ENCODE data around the gene CCT4.
"Not testable (repeated sequence)": the region's sequence is repeated elsewhere in the genome, so short reads cannot be mapped to it uniquely, and the experiment has no call there.

The CCT4 gene, protein sequence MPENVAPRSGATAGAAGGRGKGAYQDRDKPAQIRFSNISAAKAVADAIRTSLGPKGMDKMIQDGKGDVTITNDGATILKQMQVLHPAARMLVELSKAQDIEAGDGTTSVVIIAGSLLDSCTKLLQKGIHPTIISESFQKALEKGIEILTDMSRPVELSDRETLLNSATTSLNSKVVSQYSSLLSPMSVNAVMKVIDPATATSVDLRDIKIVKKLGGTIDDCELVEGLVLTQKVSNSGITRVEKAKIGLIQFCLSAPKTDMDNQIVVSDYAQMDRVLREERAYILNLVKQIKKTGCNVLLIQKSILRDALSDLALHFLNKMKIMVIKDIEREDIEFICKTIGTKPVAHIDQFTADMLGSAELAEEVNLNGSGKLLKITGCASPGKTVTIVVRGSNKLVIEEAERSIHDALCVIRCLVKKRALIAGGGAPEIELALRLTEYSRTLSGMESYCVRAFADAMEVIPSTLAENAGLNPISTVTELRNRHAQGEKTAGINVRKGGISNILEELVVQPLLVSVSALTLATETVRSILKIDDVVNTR

DNA sequence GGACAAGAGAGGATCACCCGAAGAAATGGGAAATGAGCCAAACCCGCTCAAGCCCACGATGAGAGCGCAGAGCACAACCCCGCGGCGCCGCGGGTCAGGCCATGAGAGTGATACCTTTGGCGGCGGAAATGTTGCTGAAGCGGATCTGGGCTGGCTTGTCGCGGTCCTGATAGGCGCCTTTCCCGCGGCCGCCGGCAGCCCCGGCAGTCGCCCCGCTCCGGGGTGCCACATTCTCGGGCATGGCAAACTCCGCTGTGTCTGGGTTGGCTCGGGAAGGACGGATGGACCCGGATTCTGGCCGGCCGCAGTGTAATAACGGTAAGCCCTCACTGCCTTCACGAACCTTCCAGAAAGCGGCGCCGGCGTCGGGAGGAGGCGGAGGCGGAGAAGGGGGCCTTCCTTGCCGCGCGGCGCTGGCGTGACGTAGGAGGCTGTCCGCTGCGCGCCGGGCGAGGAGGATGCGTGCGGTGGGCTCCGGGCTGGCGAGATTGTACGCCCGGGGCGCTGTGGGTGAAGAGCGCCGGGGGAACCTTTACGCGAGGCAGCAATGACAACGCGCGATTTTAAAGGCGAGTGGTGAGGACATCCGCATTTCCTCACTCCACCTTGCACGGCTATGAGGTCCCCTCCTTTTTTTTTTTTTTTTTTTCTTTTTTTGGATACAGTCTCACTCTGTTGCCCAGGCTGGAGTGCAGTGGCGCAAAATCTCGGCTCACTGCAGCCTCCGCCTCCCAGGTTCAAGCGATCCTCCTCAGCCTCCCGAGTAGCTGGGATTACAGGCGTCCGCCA is at the start of gene CCT4:
Gene CCT4 (minus strand): TSS at position 390 of the 789 bp plus-strand sequence. CDS start 149 bp downstream, at position 241.
- Mint-ChIP-seq H3K4me3 (peak within 1 kb of the TSS; percentile 94), H3K9me3 (no peaks in the 10 kb centered on the region), H3K27ac (peak within 1 kb of the TSS; percentile 97), H3K4me1 (ENCODE audit: low read depth) (peaks cover 19% of the 10 kb centered on the region), H3K27me3 (no peaks in the 10 kb centered on the region), H3K36me3 (ENCODE audit: low read depth) (peaks cover 49% of the 10 kb centered on the region)
- intact Hi-C loops (cut with micrococcal nuclease) = loop anchor here (2.0 to 5.0 kb wide), 3 partner anchors 34 to 351 kb away; partner anchors contain the start of genes FAM161A and XPO1

DNA sequence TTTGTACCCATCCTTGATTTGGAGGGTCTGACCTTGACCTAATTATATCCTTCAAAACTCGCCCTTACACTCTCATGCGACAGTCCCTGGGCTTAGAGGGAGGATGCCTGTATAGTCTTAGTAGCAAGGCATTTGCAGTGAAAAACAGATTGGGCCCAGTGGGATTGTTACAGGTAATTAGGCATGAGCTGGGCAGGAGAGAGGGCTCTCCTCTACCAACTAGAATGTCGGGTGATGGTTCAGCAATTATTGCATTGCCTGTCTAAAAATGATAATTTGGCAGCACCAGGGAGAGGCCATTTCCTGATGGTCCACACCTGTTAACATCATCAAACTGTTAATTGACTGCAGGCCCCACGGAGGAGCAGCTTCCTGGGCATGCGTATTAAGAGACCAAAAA is 49.4 kb upstream of the CCT4 start:
- Mint-ChIP-seq H3K4me3 (no peak overlapping the region), H3K36me3 (ENCODE audit: low read depth) (peaks cover 18% of the 10 kb centered on the region), H3K4me1 (ENCODE audit: low read depth) (peaks cover 10% of the 10 kb centered on the region), H3K27ac (no peak overlapping the region), H3K9me3 (no peaks in the 10 kb centered on the region), H3K27me3 (no peaks in the 10 kb centered on the region)
- intact Hi-C loops (cut with micrococcal nuclease) = no loop called here

DNA sequence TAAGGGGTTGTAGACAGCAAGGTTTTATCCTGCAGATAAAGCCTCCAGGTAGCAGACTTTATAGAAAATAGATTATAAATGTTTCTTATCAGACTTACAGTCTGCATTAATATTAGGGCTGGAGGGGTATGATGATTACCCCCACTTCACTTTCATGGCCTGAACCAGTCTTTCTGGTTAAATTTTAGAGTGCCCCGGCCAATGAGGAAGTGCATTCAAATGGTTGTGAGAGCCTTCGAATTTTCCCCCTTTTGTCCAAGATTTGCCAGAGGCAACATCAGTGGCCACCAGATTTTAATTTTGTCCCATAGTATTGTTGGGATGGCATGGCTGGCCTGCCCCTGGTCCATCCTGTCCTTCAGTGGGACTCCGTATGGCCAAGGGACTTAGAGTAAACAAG is 48.6 kb upstream of the CCT4 start:
- intact Hi-C loops (cut with micrococcal nuclease) = no loop called here
- Mint-ChIP-seq H3K36me3 (ENCODE audit: low read depth) (peaks cover 24% of the 10 kb centered on the region), H3K27me3 (no peaks in the 10 kb centered on the region), H3K9me3 (no peaks in the 10 kb centered on the region), H3K27ac (no peak overlapping the region), H3K4me3 (no peak overlapping the region), H3K4me1 (ENCODE audit: low read depth) (peaks cover 7% of the 10 kb centered on the region)

DNA sequence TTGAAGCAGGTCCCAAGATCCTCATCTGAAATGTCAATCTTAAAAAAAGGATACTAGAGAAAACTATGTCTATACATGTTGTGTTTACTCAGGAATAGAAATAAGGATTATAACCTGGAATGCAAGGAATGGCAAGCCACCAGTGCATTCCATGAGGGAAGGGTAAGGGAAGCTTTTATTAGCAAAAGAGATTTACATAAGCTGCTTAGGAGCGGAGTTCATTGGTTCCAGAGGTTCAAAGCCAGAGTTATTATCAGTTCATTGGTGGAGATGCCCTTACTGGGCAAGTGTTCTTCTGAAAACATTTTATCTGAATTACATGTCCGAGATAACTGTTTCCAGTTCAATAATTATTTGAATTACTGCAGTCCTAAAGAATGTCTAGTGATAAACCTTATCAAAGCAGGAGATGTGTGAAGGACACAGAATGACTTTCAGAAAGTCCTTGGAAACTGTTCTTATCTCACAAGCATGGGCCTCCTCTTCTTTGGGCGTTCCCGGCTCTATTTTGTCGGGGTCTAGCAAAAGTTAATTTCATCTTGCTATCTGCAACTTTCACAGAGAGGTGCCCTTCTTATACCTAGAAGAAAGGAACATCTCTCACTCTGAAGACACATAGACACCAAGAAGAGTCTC is 40.5 kb upstream of the CCT4 start:
- no peaks in the 10 kb centered on the region for H3K9me3 Mint-ChIP-seq
- H3K4me1 Mint-ChIP-seq (ENCODE audit: low read depth) = no peaks in the 10 kb centered on the region
- intact Hi-C loops (cut with micrococcal nuclease) = no loop called here
- peaks cover 28% of the 10 kb centered on the region for H3K36me3 Mint-ChIP-seq (ENCODE audit: low read depth)
- H3K27ac Mint-ChIP-seq = no peak overlapping the region
- H3K4me3 Mint-ChIP-seq = no peak overlapping the region
- H3K27me3 Mint-ChIP-seq = no peaks in the 10 kb centered on the region

DNA sequence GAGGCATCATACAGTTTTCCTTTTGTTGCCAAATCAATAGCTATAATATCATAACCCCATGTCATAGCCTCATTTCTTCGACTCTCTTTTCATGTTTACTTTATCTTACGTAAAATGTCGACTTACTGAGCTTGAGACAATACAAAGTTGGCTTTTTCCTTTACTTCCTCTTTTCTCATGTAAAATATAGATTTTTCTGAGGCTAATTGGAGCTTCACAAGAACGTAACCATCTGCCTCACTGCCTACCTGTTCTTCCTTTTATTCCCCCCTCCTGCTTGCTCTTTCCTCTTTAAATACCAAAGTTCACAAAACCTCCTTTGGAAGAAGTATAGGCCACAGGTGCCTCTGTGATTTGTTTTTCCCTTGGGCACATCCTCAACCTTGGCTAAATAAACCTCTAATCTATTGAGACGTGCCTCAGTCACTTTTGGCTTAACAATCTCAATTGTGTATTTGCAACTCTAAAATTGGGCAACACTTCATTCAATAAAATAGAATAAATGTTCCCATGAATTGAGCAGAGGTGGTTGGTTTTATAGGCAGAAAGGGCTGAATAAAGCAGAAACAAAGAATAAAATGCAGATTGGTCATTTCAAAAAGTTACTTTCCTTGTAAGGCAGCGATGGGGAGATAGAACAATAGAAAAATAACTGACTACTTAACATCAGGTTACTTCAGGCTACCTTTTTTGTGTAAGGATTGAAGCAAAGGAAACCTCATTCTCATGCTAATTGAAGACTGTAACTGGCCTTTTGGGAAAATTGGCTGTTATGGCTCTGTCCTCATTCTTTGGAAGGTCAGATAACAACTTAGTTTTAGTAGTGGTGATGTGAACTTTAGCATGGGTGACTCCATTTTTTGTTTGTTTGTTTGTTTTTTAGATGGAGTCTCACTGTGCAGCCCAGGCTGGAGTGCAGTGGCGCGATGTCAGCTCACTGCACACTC is 38.3 kb upstream of the CCT4 start:
- Mint-ChIP-seq H3K4me1 (ENCODE audit: low read depth) (no peaks in the 10 kb centered on the region), H3K4me3 (no peak overlapping the region), H3K27ac (no peak overlapping the region), H3K9me3 (no peaks in the 10 kb centered on the region), H3K27me3 (no peaks in the 10 kb centered on the region), H3K36me3 (ENCODE audit: low read depth) (peaks cover 22% of the 10 kb centered on the region)
- intact Hi-C loops (cut with micrococcal nuclease) = no loop called here

DNA sequence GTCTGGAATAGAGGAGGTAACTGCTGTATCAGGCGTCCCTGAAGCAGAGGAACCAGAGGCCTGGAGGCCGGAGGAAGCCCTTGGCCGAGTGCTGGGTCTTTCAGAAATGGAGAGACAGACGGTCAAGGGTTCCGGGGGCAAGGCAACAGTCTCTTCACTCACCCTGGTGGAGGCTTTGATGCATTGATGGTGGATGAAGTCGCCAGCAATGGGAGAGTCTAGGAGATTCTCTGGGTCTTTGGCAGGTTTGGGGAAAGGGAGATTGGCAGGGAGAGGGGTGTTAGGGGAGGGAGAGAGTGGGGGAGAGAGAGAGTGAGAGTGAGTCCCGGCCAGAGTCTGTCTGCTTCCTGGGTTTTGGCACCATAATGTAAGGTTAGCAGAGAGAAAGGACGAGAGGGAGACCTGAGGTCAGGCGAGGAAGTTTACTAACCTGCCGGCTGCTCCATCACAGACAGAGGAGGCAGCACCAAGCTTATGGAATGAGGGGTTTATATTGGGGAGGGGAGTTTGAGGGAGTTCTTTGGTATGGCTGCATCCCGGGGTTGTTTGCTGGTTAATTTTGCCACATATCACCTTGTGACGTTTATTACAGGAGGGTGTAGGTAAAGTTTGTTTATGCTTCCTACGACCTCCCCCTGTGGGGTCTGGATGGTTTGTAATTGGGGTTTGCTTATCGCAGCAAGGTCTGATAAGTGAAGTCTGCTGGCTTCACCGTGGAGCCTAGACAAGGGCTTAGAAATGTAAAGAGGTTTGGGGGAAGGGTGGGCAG is 36.6 kb upstream of the CCT4 start:
- no peaks in the 10 kb centered on the region for H3K4me1 Mint-ChIP-seq (ENCODE audit: low read depth)
- intact Hi-C loops (cut with micrococcal nuclease) = no loop called here
- peaks cover 28% of the 10 kb centered on the region for H3K36me3 Mint-ChIP-seq (ENCODE audit: low read depth)
- no peaks in the 10 kb centered on the region for H3K9me3 Mint-ChIP-seq
- H3K27ac Mint-ChIP-seq = no peak overlapping the region
- no peaks in the 10 kb centered on the region for H3K27me3 Mint-ChIP-seq
- no peak overlapping the region for H3K4me3 Mint-ChIP-seq

DNA sequence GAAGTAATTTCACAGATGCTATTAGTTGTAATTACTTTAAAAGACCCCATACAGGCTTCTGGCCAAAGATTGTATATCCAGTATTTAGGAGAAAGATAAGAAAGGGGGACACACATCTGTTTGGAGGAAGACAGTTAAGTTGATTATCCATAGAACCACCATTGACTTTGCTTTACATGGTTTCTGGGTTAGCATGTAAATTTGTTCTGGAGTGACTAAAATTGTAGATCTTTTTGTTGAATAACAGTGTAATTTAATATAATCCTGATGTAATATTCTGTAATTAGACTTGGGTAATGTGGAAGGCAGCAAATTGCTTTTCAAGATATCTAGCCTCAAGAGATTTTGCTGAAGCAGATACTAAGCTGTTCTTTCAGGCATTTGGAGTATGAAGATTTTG is 34.3 kb upstream of the CCT4 start:
- H3K27ac Mint-ChIP-seq = no peak overlapping the region
- no peaks in the 10 kb centered on the region for H3K9me3 Mint-ChIP-seq
- H3K27me3 Mint-ChIP-seq = no peaks in the 10 kb centered on the region
- H3K4me3 Mint-ChIP-seq = no peak overlapping the region
- peaks cover 34% of the 10 kb centered on the region for H3K36me3 Mint-ChIP-seq (ENCODE audit: low read depth)
- intact Hi-C loops (cut with micrococcal nuclease) = no loop called here
- no peaks in the 10 kb centered on the region for H3K4me1 Mint-ChIP-seq (ENCODE audit: low read depth)

DNA sequence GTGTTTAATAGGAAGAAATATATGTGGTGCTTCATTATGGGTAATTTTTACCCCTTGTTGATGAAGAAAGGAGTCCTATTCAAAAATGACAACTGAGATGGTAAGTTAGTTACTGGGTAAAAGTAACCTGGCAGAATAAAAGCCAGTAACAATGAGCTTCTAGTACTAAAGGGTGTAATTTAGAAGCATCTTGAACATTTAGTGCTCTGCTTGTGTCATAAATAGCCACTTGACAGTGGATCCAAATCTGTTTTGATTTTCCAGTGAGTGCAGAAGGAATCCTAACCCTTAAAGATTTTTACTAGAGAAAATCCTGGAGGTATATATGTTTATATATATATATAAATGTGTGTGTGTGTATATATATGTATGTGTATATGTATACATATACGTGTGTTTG is 32.1 kb upstream of the CCT4 start:
- H3K27ac Mint-ChIP-seq = no peak overlapping the region
- H3K4me1 Mint-ChIP-seq (ENCODE audit: low read depth) = no peaks in the 10 kb centered on the region
- intact Hi-C loops (cut with micrococcal nuclease) = no loop called here
- peaks cover 30% of the 10 kb centered on the region for H3K36me3 Mint-ChIP-seq (ENCODE audit: low read depth)
- H3K27me3 Mint-ChIP-seq = no peaks in the 10 kb centered on the region
- no peaks in the 10 kb centered on the region for H3K9me3 Mint-ChIP-seq
- no peak overlapping the region for H3K4me3 Mint-ChIP-seq

DNA sequence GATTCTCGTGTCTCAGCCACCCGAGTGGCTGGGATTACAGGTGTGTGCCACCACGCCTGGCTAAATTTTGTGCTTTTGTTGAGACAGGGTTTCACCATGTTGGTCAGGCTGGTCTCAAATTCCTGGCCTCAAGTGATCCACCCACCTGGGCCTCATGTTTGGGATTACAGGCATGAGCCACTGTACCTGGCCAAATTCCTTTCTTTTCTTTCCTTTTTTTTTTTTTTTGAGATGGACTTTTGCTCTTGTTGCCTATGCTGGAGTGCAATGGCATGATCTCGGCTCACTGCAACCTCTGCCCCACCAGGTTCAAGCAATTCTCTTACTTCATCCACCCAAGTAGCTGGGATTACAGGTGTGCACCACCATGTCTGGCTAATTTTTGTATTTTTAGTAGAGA is 26.3 kb upstream of the CCT4 start:
- not testable (repeated sequence) for H3K4me3 Mint-ChIP-seq; H3K27me3 Mint-ChIP-seq; H3K9me3 Mint-ChIP-seq; H3K4me1 Mint-ChIP-seq (ENCODE audit: low read depth)
- Mint-ChIP-seq H3K27ac (peak overlapping the region; percentile 37), H3K36me3 (ENCODE audit: low read depth) (peaks cover 14% of the 10 kb centered on the region)
- intact Hi-C loops (cut with micrococcal nuclease) = loop anchor here (5.0 kb wide), 1 partner anchor 863 kb away; no protein-coding TSS in a partner anchor

DNA sequence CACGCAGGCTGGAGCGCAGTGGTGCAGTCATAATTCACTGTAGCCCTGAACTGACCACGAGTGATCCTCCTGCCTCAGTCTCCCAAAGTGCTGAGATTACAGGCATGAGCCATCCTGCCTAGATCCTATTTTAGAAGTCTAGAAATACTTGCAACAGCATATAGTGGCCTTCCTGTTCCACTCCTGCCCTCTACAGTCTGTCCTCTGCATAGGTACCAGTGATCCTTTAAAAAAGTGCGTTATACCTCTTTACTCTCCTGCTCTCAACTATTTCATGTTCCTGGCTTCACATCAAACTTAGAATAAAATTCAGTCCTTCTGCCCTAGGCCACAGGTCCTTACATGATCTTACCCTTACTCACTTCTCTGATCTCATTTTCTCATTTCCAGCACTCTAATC is 23.1 kb upstream of the CCT4 start:
- Mint-ChIP-seq H3K36me3 (ENCODE audit: low read depth) (peaks cover 6% of the 10 kb centered on the region), H3K27ac (no peak overlapping the region)

DNA sequence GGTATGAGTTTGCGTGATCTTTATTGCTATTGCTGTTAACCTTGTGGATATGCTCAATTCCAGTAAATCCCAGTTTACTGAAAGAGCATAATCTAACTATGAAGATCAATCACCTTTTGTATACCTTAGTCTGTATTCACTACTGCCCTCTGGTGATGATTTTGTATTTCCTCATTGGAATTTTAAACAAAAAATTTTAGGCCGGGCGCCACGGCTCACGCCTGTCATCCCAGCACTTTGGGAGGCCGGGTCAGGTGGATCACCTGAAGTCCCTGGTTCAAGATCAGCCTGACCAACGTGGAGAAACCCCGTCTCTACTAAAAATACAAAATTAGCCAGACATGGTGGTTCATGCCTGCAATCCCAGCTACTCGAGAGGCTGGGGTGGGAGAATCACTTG is 22.1 kb upstream of the CCT4 start:
- H3K27me3 Mint-ChIP-seq = no peaks in the 10 kb centered on the region
- no peaks in the 10 kb centered on the region for H3K9me3 Mint-ChIP-seq
- H3K4me3 Mint-ChIP-seq = no peak overlapping the region
- H3K4me1 Mint-ChIP-seq (ENCODE audit: low read depth) = peaks cover 7% of the 10 kb centered on the region
- peaks cover 12% of the 10 kb centered on the region for H3K36me3 Mint-ChIP-seq (ENCODE audit: low read depth)
- intact Hi-C loops (cut with micrococcal nuclease) = no loop called here
- H3K27ac Mint-ChIP-seq = no peak overlapping the region

More for the DNA sequence above, 23.1 kb upstream of the CCT4 start:
- H3K9me3 Mint-ChIP-seq = no peaks in the 10 kb centered on the region
- no peak overlapping the region for H3K4me3 Mint-ChIP-seq
- intact Hi-C loops (cut with micrococcal nuclease) = no loop called here
- no peaks in the 10 kb centered on the region for H3K27me3 Mint-ChIP-seq
- peaks cover 7% of the 10 kb centered on the region for H3K4me1 Mint-ChIP-seq (ENCODE audit: low read depth)

DNA sequence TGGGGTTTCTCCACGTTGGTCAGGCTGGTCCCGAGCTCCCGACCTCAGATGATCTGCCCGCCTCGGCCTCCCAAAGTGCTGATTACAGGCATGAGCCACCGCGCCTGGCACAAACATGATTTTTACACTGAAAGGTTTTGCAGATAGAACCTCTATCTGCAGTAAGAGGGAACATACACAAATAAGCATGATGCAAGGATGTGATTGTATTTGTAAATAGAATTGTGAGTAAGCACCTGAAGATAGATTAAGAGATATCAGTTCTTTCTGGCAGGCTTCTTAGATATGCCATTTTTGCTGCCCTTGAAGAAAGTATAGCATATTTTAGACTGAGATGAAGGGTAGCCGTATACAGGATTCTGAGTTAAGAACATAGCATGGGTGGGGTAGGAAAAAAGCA is 20.7 kb upstream of the CCT4 start:
- no peak overlapping the region for H3K27ac Mint-ChIP-seq
- intact Hi-C loops (cut with micrococcal nuclease) = loop anchor here (5.0 to 10.0 kb wide), 3 partner anchors 286 to 798 kb away; partner anchors contain the start of genes B3GNT2, EHBP1 and XPO1
- no peaks in the 10 kb centered on the region for H3K27me3 Mint-ChIP-seq
- peaks cover 7% of the 10 kb centered on the region for H3K4me1 Mint-ChIP-seq (ENCODE audit: low read depth)
- peaks cover 8% of the 10 kb centered on the region for H3K36me3 Mint-ChIP-seq (ENCODE audit: low read depth)
- H3K9me3 Mint-ChIP-seq = no peaks in the 10 kb centered on the region
- no peak overlapping the region for H3K4me3 Mint-ChIP-seq
